Keratinocyte (primary cell): ENCODE measurements around the gene ASTN1. TPM values are rescaled to one million over a fixed set of nuclear protein-coding genes. Genes with fewer than 3 reads are reported as not detected.

Experiments used
- DNase-seq: peaks from one replicate; pipeline ENCODE4 v3.0.0-alpha.2; 2011; ENCODE audit warnings: low read depth, missing footprints, low spot score
- FAIRE-seq: peaks from 2 replicates; lab custom pipeline; 2011; peaks lifted over from hg19 to GRCh38; lab: Jason Lieb, UNC
- H2AFZ ChIP-seq: 2 replicates; pipeline ENCODE4 v1.6.0; 2012; ENCODE audit warnings: low read length, control low read depth, inconsistent platforms; ENCODE audit not compliant: control insufficient read depth
- H3K27ac ChIP-seq: 2 replicates; pipeline ENCODE4 v1.5.1; 2011; ENCODE audit warnings: low read length; ENCODE audit not compliant: control insufficient read depth, insufficient read depth
- H3K27me3 ChIP-seq: 3 replicates; pipeline ENCODE4 v1.6.0; 2011; ENCODE audit warnings: low read length; ENCODE audit not compliant: control insufficient read depth, insufficient read depth; ENCODE audit errors: extremely low read depth
- H3K36me3 ChIP-seq, 2 experiments: 2 replicates in 1 of 2; 3 replicates in 1 of 2; pipeline ENCODE4 v1.5.1; 2011; ENCODE audit warnings: low read length in 2 of 2, mild to moderate bottlenecking in 1 of 2; ENCODE audit not compliant: control insufficient read depth in 2 of 2, insufficient read depth in 2 of 2; ENCODE audit errors: extremely low read depth in 1 of 2
- H3K4me1 ChIP-seq: 3 replicates; pipeline ENCODE4 v1.5.1; 2011; ENCODE audit warnings: low read length; ENCODE audit not compliant: control insufficient read depth, insufficient read depth; ENCODE audit errors: extremely low read depth
- H3K4me2 ChIP-seq: 3 replicates; pipeline ENCODE4 v1.6.0; 2011; ENCODE audit warnings: low read depth, low read length; ENCODE audit not compliant: control insufficient read depth, insufficient read depth; ENCODE audit errors: extremely low read depth
- H3K4me3 ChIP-seq, 3 experiments: fragments of 200-600 bp in 1 of 3; sonication (generic) in 1 of 3; 2 replicates in 2 of 3; 3 replicates in 1 of 3; pipeline ENCODE4 v1.5.1; 2011 to 2016; ENCODE audit warnings: low read length in 3 of 3, mild to moderate bottlenecking in 3 of 3, control low read depth in 2 of 3, inconsistent platforms in 1 of 3, low read depth in 1 of 3, mixed read lengths in 1 of 3, mixed run types in 1 of 3, moderate library complexity in 1 of 3; ENCODE audit not compliant: control insufficient read depth in 2 of 3, insufficient read depth in 2 of 3; ENCODE audit errors: extremely low read depth in 1 of 3
- H3K79me2 ChIP-seq: 2 replicates; pipeline ENCODE4 v1.6.0; 2012; ENCODE audit warnings: low read length; ENCODE audit not compliant: control insufficient read depth, insufficient read depth
- H3K9ac ChIP-seq: 3 replicates; pipeline ENCODE4 v1.6.0; 2011; ENCODE audit warnings: low read length; ENCODE audit not compliant: control insufficient read depth, insufficient read depth; ENCODE audit errors: extremely low read depth
- H3K9me1 ChIP-seq: 3 replicates; pipeline ENCODE4 v1.6.0; 2011; ENCODE audit warnings: low read length; ENCODE audit not compliant: control insufficient read depth, insufficient read depth; ENCODE audit errors: extremely low read depth
- H3K9me3 ChIP-seq: 2 replicates; pipeline ENCODE4 v1.5.1; 2012; ENCODE audit warnings: low read depth, low read length; ENCODE audit not compliant: control insufficient read depth
- H4K20me1 ChIP-seq: 3 replicates; pipeline ENCODE4 v1.6.0; 2011; ENCODE audit warnings: low read length; ENCODE audit not compliant: control insufficient read depth, insufficient read depth; ENCODE audit errors: extremely low read depth
- CTCF ChIP-seq, 3 experiments: IDR thresholded peaks in 1 of 3; conservative IDR thresholded peaks in 1 of 3; optimal IDR thresholded peaks in 1 of 3; 2 replicates in 2 of 3; 3 replicates in 1 of 3; pipeline versions ENCODE3 to v1.5.1; 2011; ENCODE audit warnings: low read length in 3 of 3, mild to moderate bottlenecking in 3 of 3, moderate library complexity in 2 of 3, control low read depth in 1 of 3, inconsistent platforms in 1 of 3; ENCODE audit not compliant: insufficient read depth in 2 of 3; ENCODE audit errors: extremely low read depth in 1 of 3
- EZH2 ChIP-seq: IDR thresholded peaks from one replicate; pipeline ENCODE4 v1.6.1; 2012; ENCODE audit warnings: inconsistent platforms, mild to moderate bottlenecking, low read length, moderate library complexity
- dilution Hi-C: fragments of 300-500 bp; cut with MboI; formaldehyde crosslinking; loops from one replicate; pipeline ENCODE4 v1.7.0; 2020; ENCODE audit warnings: low sequenced_read_pairs; ENCODE audit not compliant: extremely low pct_ligation_motif_present
- polyA plus RNA-seq, 5 experiments: library from polyadenylated mRNA; depleted of rRNA in 3 of 5; stranded (reverse) in 3 of 5; stranded (forward) in 1 of 5; unstranded in 1 of 5; fragments of >200 nt; gene quantifications; 1 replicate in 1 of 5; 2 replicates in 3 of 5; 3 replicates in 1 of 5; pipeline versions ENCODE4 v1.2.1 to v1.2.3, GENCODE V29; 2011 to 2012; ENCODE audit warnings: missing spikeins in 2 of 5, low read depth in 1 of 5, low replicate concordance in 1 of 5

The ASTN1 gene
- polyA plus RNA-seq, 1 donor (not counting 4 experiments of a cell fraction or from before 2014, with no cell fraction given) = 0.08 TPM

DNA sequence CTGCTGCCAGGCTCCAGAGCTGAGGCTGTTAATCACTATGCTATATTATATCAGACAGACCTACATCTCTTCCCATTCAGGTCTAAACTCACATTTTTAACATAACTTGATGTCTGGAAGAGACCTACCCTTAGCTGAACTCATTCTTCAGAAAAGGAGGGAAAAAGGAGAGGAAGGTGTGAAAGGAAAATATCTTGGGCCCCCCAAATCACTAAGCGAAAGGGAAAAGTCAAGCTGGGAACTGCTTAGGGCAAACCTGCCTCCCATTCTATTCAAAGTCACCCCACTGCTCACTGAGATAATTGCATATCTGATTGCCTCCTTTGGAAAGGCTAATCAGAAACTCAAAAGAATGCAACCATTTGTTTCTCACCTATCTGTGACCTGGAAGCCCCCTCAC is 222.2 kb downstream of the ASTN1 start:
- no peak for FAIRE-seq
- no peaks in the 10 kb centered on the region for H3K79me2 ChIP-seq
- no peak overlapping the region for H3K4me2 ChIP-seq
- H3K36me3 ChIP-seq = no peaks in the 10 kb centered on the region
- no peak overlapping the region for H3K9ac ChIP-seq
- TF ChIP-seq EZH2 = no peak
- TF ChIP-seq CTCF (optimal IDR thresholded peaks at IDR 0.05 in 1 of 3, IDR thresholded peaks at IDR 0.05 in 1 of 3, conservative IDR thresholded peaks at IDR 0.05 in 1 of 3; ENCODE audit: extremely low read depth in 1 of 3, insufficient read depth in 2 of 3, low read length in 3 of 3) = no peak
- no peaks in the 10 kb centered on the region for H3K9me1 ChIP-seq
- H3K4me1 ChIP-seq = no peaks in the 10 kb centered on the region
- no peak overlapping the region for H3K4me3 ChIP-seq
- dilution Hi-C loops = no loop called here
- no peaks in the 10 kb centered on the region for H3K9me3 ChIP-seq
- H3K27ac ChIP-seq = no peak overlapping the region
- peaks cover 5% of the 10 kb centered on the region for H3K27me3 ChIP-seq
- no peak overlapping the region for H2AFZ ChIP-seq
- H4K20me1 ChIP-seq = no peaks in the 10 kb centered on the region
- no peak for DNase-seq

DNA sequence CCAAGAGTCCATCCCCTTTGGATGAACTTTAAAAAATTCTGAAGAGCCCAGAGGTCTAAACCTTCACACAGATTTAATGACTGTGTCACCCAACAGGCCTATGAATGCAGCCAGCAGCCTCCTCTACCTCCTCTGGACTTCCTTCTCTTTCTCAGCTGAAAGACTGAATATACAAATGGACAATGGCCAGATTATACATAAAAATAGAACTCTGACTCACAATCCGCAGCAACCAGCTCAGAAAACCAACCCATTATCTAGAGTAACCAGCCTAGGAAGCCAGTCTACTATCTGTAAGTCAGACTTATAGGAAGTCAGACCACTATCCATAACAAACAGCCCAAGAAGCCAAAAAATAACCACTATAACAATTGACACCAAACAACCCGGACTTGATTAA is 224.5 kb downstream of the ASTN1 start:
- H2AFZ ChIP-seq = no peak overlapping the region
- H3K9me3 ChIP-seq = no peaks in the 10 kb centered on the region
- no peaks in the 10 kb centered on the region for H3K4me1 ChIP-seq
- DNase-seq = no peak
- FAIRE-seq = no peak
- H3K9ac ChIP-seq = no peak overlapping the region
- TF ChIP-seq CTCF (optimal IDR thresholded peaks at IDR 0.05 in 1 of 3, IDR thresholded peaks at IDR 0.05 in 1 of 3, conservative IDR thresholded peaks at IDR 0.05 in 1 of 3; ENCODE audit: extremely low read depth in 1 of 3, insufficient read depth in 2 of 3, low read length in 3 of 3) = no peak
- no peak for TF ChIP-seq EZH2
- H3K79me2 ChIP-seq = no peaks in the 10 kb centered on the region
- no peak overlapping the region for H3K4me2 ChIP-seq
- H3K9me1 ChIP-seq = no peaks in the 10 kb centered on the region
- no peaks in the 10 kb centered on the region for H4K20me1 ChIP-seq
- dilution Hi-C loops = no loop called here
- H3K4me3 ChIP-seq = no peak overlapping the region
- H3K27me3 ChIP-seq = peaks cover 5% of the 10 kb centered on the region
- no peaks in the 10 kb centered on the region for H3K36me3 ChIP-seq
- H3K27ac ChIP-seq = no peak overlapping the region
